ENCODE data around the gene TYMP.

DNA sequence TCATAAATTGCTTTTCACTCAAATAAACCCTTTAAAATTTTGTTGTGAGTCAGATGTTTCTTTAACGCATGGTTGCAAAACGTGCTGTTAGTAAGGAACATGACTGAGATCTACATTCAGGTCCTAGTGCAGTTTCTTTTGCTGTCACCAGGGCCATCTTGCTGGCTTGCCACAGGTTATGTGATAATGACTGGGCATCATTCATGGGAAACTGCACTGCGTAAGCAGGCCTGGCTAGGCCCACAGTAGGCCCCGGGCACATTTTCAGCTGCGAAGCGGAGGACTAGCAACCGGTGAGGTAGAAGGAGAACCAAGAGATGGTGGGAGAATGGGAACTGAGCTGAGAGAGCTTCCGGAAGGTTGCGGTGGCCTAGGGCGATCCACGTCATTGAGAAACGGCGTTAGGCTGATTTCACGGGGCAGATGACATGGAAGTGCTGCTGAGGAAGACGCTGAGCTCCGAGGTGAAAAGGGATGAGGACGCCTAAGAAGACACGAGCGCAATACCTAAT is 12.7 kb upstream of the TYMP start:
- TF ChIP-seq EZH2 (IDR thresholded peaks at IDR 0.05; ENCODE audit: low read length, unreplicated experiment) = no peak
- TF ChIP-seq, protein P1, sequence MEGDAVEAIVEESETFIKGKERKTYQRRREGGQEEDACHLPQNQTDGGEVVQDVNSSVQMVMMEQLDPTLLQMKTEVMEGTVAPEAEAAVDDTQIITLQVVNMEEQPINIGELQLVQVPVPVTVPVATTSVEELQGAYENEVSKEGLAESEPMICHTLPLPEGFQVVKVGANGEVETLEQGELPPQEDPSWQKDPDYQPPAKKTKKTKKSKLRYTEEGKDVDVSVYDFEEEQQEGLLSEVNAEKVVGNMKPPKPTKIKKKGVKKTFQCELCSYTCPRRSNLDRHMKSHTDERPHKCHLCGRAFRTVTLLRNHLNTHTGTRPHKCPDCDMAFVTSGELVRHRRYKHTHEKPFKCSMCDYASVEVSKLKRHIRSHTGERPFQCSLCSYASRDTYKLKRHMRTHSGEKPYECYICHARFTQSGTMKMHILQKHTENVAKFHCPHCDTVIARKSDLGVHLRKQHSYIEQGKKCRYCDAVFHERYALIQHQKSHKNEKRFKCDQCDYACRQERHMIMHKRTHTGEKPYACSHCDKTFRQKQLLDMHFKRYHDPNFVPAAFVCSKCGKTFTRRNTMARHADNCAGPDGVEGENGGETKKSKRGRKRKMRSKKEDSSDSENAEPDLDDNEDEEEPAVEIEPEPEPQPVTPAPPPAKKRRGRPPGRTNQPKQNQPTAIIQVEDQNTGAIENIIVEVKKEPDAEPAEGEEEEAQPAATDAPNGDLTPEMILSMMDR (conservative IDR thresholded peaks at IDR 0.05; ENCODE audit: low read depth, low read length) = no peak
